Fibroblast of skin of scalp (primary cell): ENCODE results near the gene SCN7A.
"Not testable (repeated sequence)": the region's sequence is repeated elsewhere in the genome, so short reads cannot be mapped to it uniquely, and the experiment has no call there.

ENCODE experiments used
- DNase-seq: peaks from one replicate; pipeline ENCODE4 v3.0.0-alpha.2; 2013

SCN7A gene

DNA sequence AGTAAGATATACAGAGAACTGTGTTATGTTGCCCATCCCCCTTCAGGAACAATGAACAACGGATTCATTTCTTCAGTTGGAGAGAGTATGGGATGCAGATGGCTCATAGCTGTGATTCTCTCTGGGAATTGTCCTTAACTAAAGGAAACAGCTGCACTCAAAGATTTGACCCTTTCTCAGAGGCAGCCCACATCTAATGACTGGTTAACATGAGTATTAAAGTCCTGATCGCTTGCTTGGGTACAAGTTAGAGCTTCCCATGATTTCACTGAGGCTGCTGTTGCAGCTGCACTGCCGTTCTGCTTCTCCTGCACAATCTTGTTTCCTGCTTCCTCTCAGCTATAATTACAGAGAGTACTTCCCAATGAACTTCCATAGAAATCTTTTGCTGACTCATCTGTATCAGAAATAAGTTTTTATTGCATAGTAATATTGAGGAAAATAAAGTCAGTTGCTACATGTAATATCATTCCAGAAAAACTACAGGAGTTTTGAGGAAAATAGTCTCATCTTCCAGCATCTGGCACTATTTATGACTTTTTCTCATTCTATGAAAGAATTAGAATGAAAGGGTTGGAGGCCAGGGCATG is 105.5 kb downstream of the SCN7A start:
- no peak for DNase-seq

GRCh38 chr2:166385313-166385712 is 108.7 kb downstream of the SCN7A start:
- DNase-seq: no peak

- DNase-seq: peak; percentile 40
These were observed 109.3 kb downstream of the SCN7A start for GRCh38 chr2:166384774-166385173.

DNA sequence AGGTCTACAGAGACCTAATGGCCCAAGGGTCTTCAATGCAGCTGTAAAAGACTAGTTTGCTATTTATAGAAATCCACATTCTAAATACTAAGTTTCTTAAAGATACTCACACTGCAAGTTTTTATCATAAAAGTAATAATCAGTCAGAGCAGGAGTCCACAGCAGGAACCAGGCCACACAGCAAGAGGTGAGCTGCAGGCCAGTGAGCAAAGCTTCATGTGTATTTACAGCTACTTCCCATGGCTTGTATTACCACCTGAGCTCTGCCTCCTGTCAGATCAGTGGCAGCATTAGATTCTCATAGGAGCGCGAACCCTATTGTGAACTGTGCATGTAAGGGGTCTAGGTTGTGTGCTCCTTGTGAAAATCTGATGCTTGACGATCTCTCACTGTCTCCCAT is 111.6 kb downstream of the SCN7A start:
- DNase-seq: no peak

DNA sequence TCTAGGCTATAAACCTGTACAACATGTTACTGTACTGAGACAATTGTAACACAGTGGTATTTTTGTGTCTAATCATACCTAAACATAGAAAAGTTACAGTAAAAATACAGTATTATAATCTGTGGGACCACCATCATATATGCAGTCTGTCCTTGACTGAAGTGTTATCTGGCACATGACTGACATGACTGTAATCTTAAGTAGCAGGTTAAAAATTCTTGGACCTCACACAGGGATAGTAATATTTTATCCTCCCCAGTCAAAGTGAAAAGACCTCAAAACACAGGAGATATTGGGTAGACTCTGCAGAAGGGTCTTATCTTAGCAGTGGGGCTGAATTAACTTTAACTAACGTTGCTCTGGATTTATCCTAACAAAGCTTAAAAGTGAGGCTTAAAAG is 113.4 kb downstream of the SCN7A start:
- DNase-seq: no peak

DNA sequence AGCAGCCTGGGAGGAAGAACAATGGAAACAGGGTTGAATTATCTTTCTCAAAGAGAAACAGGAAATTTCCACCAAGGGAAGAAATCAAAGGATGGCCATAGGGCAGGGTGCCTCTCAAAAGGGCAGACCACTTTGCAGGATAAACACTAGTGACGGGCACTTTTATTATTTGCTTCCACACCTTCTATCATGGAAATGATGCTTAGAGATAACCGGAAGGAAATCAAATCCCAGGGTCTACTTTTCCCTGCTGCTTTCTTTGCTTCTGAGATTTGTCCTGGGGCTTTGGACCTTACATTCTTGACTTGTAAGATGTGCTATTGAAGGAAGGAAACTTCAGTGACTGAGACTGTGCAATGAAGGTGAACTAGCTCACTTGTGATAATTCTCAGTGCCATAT is 117.2 kb downstream of the SCN7A start:
- no peak for DNase-seq

DNA sequence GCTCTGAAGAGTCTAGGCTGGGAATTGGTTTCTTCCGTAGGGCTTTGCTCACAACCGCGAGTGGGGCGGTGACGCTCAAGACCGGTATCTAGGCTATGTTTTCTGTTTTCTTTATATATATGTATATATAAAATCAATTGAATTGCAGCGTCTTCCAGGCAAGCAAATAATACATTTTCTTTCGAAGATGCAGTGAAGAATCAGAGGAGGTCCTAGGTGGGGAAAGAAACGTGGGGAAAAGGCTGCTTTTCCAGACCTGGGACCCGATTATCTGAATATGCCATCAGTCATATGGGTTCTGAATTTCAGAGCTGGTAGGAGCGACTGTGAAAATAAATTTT is 117.6 kb downstream of the SCN7A start:
- DNase-seq: no peak

DNA sequence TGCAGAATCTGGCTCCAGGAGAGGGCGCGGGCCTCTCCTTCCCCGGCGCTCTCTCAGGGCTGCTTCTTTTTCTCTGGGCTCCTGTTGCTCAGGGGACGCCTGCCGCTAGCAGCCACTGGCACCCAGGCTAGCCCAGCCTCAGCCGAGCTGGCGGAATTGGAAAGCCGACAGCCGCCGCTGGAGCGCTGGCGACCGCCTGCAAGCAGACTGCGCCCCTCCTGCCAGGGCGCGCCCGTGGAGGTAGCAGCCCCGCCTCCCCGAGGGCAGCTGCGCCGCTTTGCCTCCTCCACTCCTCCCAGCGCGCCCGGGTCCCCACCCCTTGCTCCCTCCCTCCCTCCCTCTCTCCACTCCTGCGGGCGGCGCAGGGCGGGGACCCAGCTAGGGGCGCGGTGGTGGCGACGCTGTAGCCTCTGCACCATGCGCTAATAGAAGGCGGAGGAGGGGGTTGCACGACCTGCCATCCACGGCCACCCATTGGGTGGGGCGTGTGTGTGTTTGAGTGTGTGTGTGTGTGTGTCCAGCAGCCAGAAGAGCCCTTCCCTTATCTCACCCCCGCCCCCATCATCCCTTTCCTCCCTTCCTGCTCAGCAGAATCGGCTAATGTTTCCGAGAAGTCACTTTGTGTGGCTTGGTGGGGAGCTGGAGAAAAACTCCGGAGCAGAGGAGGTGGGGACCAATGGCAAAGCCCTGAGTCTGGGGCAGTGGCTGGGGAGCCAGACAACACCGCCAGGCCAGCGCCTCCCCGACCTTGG is 118.1 kb downstream of the SCN7A start, which contains the start of gene SCN9A:
Gene SCN9A, minus strand, starts transcription at position 209 of the 752 bp plus-strand sequence. CDS start 64,188 bp downstream, outside the sequence.
- DNase-seq: peak; percentile 41

DNA sequence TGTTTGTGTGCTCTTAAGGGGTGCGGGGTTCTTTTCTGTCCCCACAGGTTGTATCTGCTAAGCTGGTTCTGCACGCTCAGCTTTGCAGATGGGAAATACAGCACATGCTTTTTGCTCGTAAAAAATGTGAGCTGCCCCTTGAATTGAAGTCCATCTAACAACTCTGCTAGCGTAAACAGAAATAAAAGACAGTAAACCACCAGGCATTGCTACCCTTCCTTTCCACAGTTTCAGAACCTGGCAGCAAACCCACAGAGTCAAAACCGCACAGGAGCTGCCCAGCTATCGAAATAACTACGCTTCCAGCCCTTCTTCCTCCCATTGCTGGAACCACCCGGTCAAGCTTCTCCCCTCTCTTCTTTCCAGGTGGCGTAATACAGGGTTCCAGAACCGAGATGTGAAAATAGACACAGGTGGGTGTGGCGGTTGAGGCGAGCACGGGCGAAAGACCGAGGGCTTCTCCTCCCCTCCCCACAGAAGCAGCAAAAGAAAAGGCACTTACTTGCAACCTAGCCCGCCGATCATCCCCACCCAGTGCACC is 118.8 kb downstream of the SCN7A start:
- no peak for DNase-seq

DNA sequence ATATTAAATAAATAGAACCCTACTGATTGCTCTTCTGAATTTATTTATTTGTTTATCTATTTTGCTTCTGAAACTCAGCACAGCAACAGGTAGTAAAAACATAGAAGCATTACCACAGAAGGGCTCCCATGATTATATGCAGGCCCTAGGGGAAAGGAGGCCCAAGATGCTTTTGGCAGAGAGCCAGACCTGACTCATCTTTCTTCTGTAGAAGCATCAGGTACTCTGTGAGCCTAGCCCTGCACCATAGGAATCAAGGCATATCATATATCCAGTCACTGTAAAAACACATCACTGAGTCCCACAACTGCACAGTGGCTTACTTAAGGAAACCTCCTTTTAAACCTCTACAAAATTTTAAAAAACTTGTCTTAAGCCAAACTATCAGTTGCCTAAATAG is 120.1 kb downstream of the SCN7A start:
- DNase-seq: peak; percentile 29

DNA sequence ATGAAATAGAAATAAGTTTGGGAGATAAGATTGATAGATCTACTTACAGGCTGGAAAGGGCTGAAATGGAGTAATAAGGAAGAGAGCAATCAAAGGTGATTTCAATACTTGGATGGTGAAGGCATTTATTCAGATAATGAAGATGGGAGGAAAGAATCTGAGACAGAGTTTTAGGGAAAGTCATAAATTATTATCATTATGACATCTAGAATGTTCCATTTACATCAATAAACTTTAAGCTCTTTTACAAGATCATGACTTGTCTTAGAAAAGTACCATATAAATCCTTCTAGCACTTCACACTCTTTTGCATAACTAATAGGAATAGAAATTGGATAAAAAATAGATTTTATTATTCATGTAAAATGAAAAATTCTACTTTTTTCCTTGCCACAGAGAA is 120.5 kb downstream of the SCN7A start:
- DNase-seq: no peak

DNA sequence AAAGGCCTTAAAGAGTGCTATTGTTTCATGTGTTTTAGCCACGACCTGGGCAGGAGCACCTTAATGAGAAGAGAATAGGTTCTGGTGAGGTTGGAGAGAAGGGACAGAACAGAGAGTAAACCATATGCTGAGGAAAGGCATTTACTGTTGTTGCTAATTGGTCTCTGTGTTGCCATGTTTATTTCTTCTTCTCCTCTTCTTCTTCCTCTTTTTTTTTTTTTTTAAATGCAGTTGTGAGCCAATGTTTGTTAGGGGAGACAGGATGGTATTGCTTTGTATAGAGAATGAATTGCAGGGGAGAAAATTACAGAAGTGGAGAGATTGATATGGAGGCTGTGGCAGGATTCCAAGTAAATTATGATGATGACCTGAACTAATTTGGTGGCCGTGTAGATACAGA is 120.9 kb downstream of the SCN7A start:
- DNase-seq: no peak

GRCh38 chr2:166372046-166372445 is 122.0 kb downstream of the SCN7A start:
- no peak for DNase-seq

GRCh38 chr2:166365803-166366420 is 128.1 kb downstream of the SCN7A start:
- no peak for DNase-seq

- DNase-seq: no peak
These were observed 128.8 kb downstream of the SCN7A start for GRCh38 chr2:166365239-166365638.

- no peak for DNase-seq
These were observed 129.4 kb downstream of the SCN7A start for GRCh38 chr2:166364476-166365161.

- peak; percentile 43 for DNase-seq
These were observed 132.5 kb downstream of the SCN7A start for GRCh38 chr2:166361351-166362153.

- no peak for DNase-seq
These were observed 133.1 kb downstream of the SCN7A start for GRCh38 chr2:166360906-166361305.

- no peak for DNase-seq
These were observed 133.6 kb downstream of the SCN7A start for GRCh38 chr2:166360426-166360825.

DNA sequence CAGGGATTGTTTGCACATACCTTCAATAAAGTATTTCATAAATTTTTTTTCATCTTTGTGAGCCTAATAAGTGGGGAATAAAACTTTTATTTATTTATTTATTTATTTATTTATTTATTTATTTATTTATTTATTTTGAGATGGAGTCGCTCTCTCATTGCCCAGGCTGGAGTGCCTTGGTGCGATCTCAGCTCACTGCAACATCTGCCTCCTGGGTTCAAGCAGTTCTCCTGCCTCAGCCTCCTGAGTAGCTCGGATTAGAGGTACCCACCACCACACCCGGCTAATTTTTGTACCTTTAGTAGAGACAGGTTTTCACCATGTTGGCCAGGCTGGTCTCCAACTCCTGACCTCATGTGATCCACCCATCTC is 136.1 kb downstream of the SCN7A start:
- not testable (repeated sequence) for DNase-seq

DNA sequence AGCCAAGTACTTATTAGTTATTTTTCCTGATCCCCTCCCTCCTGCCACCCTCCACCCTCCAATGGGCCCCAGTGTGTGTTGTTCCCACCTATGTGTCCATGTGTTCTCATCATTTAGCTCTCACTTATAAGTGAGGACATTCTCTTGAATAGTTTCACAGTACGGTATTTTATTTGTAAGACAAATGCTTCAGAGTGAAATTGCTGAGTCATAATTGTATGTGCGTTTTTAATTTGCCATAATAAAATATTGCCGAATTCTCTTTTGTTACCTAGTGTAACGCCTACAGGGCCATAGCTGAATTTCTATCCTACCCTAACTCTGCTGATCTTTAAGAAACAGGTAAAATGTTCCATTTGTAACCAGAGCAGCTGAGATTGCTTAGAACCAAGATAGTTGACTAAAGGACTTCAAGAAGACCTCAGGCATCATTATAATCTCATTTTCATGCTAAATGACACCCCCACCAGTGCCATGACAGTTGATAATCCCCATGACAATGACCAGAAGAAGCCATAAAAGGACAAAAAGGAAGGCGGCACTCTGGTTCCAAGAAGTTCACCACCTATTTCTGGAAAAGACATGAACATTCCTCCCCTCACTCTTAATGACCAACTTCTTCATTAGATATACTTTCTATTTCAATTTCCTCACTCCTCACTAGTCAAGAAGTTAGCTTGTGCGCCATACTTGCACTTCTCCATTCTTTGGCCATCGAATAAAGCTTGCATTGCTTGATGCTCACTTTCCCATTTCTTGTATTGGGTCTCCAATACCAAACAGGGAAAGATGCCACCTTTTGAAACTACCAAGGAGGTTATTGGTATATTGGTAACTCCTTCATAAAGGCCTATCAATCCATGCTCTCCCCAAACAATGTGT is 136.7 kb downstream of the SCN7A start:
- no peak for DNase-seq
